Peyer's patch (tissue), 4 donors: ENCODE data around the gene PLA2G4B. TPM values are rescaled to one million over a fixed set of nuclear protein-coding genes. Genes with fewer than 3 reads are reported as not detected.

Experiments used
- DNase-seq, 3 donors: peaks; one replicate each; pipeline ENCODE4 v3.0.0-alpha.2; 2017 to 2019
- H3K27ac ChIP-seq, 4 donors: fragments of 200-600 bp; sonication (generic); one replicate each; pipeline ENCODE4 v1.5.1; 2016 to 2019
- H3K27me3 ChIP-seq, 2 donors: fragments of 200-600 bp; sonication (generic); one replicate each; pipeline ENCODE4 v1.5.1; 2019
- H3K36me3 ChIP-seq, 3 donors: fragments of 200-600 bp; sonication (generic); one replicate each; pipeline ENCODE4 v1.5.1; 2016 to 2019
- H3K4me1 ChIP-seq, 4 donors: fragments of 200-600 bp; sonication (generic); one replicate each; pipeline ENCODE4 v1.5.1; 2016 to 2019
- H3K4me3 ChIP-seq, 4 donors: fragments of 200-600 bp; sonication (generic); 1 replicate in 3 of 4; 2 replicates in 1 of 4; pipeline ENCODE4 v1.5.1; 2016 to 2019; ENCODE audit warnings: mild to moderate bottlenecking in 1 of 4
- H3K9me3 ChIP-seq, 4 donors: fragments of 200-600 bp; sonication (generic); one replicate each; pipeline ENCODE4 v1.5.1; 2016 to 2019; ENCODE audit warnings: mild to moderate bottlenecking in 1 of 4
- CTCF ChIP-seq, 6 experiments: fragments of 450-650 bp in 4 of 6; fragments of 200-600 bp in 2 of 6; sonication (generic) in 1 of 6; IDR thresholded peaks; one replicate each; pipeline ENCODE4 v1.5.1; 2017 to 2019; ENCODE audit warnings: antibody characterized with exemption in 6 of 6, mild to moderate bottlenecking in 3 of 6, moderate library complexity in 1 of 6
- POLR2A ChIP-seq, 2 donors: fragments of 450-650 bp; IDR thresholded peaks; one replicate each; pipeline ENCODE4 v1.5.1; 2017; ENCODE audit warnings: antibody characterized with exemption in 2 of 2, mild to moderate bottlenecking in 2 of 2, moderate library complexity in 2 of 2
- total RNA-seq, 4 donors: library from RNA; depleted of rRNA; stranded (reverse); fragments of >200 nt; gene quantifications; one replicate each; pipeline ENCODE4 v1.1.0, GENCODE V29; 2016

PLA2G4B gene
- total RNA-seq, 4 donors from 2014 or later = 7.2 to 15.3 (median 13.3) TPM

- peak in 1 of 3 donors; percentile 62 for DNase-seq
- Histone ChIP-seq H3K4me3 (no peak overlapping the region), H3K36me3 (peaks cover 0 to 7% (median 0%) of the 10 kb centered on the region in 3 donors), H3K27me3 (no peaks in the 10 kb centered on the region), H3K27ac (peak overlapping the region in 2 of 4 donors; percentile 0 to 40), H3K4me1 (peaks cover 0 to 18% (median 0%) of the 10 kb centered on the region in 4 donors), H3K9me3 (no peaks in the 10 kb centered on the region)
- TF ChIP-seq POLR2A (IDR thresholded peaks at IDR 0.05) = no peak
- TF ChIP-seq CTCF (IDR thresholded peaks at IDR 0.05) = no peak
Measured at GRCh38 chr15:41798607-41799487, 39.8 kb upstream of the PLA2G4B start.

- TF ChIP-seq POLR2A (IDR thresholded peaks at IDR 0.05) (no peak), CTCF (IDR thresholded peaks at IDR 0.05) (no peak)
- Histone ChIP-seq H3K4me3 (no peak overlapping the region), H3K9me3 (no peaks in the 10 kb centered on the region), H3K27me3 (no peaks in the 10 kb centered on the region), H3K36me3 (peaks cover 0 to 7% (median 0%) of the 10 kb centered on the region in 3 donors), H3K27ac (peak overlapping the region in 2 of 4 donors; percentile 40 to 50), H3K4me1 (peaks cover 0 to 22% (median 0%) of the 10 kb centered on the region in 4 donors)
- no peak for DNase-seq
Measured at GRCh38 chr15:41799488-41799805, 39.2 kb upstream of the PLA2G4B start.

- H3K27ac ChIP-seq = no peak overlapping the region
- peaks cover 0 to 7% (median 0%) of the 10 kb centered on the region in 3 donors for H3K36me3 ChIP-seq
- TF ChIP-seq CTCF (IDR thresholded peaks at IDR 0.05) (no peak), POLR2A (IDR thresholded peaks at IDR 0.05) (no peak)
- peaks cover 0 to 22% (median 0%) of the 10 kb centered on the region in 4 donors for H3K4me1 ChIP-seq
- H3K27me3 ChIP-seq = no peaks in the 10 kb centered on the region
- H3K9me3 ChIP-seq = no peaks in the 10 kb centered on the region
- no peak overlapping the region for H3K4me3 ChIP-seq
- no peak for DNase-seq
Measured at GRCh38 chr15:41801185-41801584, 37.5 kb upstream of the PLA2G4B start.

- H3K4me3 ChIP-seq = no peak overlapping the region
- H3K9me3 ChIP-seq = no peaks in the 10 kb centered on the region
- peaks cover 0 to 14% (median 0%) of the 10 kb centered on the region in 3 donors for H3K36me3 ChIP-seq
- DNase-seq = peak in 1 of 3 donors; percentile 23
- peaks cover 0 to 14% (median 0%) of the 10 kb centered on the region in 4 donors for H3K4me1 ChIP-seq
- H3K27me3 ChIP-seq = no peaks in the 10 kb centered on the region
- no peak for TF ChIP-seq CTCF (IDR thresholded peaks at IDR 0.05)
- TF ChIP-seq POLR2A (IDR thresholded peaks at IDR 0.05) = no peak
- H3K27ac ChIP-seq = no peak overlapping the region
Measured at GRCh38 chr15:41801850-41802455, 36.7 kb upstream of the PLA2G4B start.

GRCh38 chr15:41804361-41804760 is 34.3 kb upstream of the PLA2G4B start:
- Histone ChIP-seq H3K36me3 (peaks cover 0 to 14% (median 0%) of the 10 kb centered on the region in 3 donors), H3K27me3 (no peaks in the 10 kb centered on the region), H3K27ac (peak overlapping the region in 1 of 4 donors; percentile 62), H3K9me3 (no peaks in the 10 kb centered on the region), H3K4me3 (no peak overlapping the region), H3K4me1 (peaks cover 0 to 8% (median 0%) of the 10 kb centered on the region in 4 donors)
- TF ChIP-seq POLR2A (IDR thresholded peaks at IDR 0.05) = no peak
- no peak for TF ChIP-seq CTCF (IDR thresholded peaks at IDR 0.05)
- DNase-seq = no peak
